B cell (primary cell): ENCODE data around the gene SH2D3C.

Source experiments
- CTCF ChIP-seq: fragments of 200-600 bp; IDR thresholded peaks from one replicate; pipeline ENCODE4 v1.8.0; 2022; ENCODE audit warnings: antibody characterized with exemption, mild to moderate bottlenecking
- EZH2 ChIP-seq: IDR thresholded peaks from 2 replicates; pipeline ENCODE4 v1.6.1; 2012; ENCODE audit warnings: borderline replicate concordance, low read depth, mild to moderate bottlenecking, moderate library complexity, low read length; ENCODE audit not compliant: insufficient read depth, poor library complexity, severe bottlenecking

GRCh38 chr9:127694890-127695720 lies 83.4 kb downstream of the SH2D3C start:
- no peak for TF ChIP-seq CTCF
- no peak for TF ChIP-seq EZH2
